Measurements from ENCODE around the gene TAT. TPM values are rescaled to one million over a fixed set of nuclear protein-coding genes. Genes with fewer than 3 reads are reported as not detected.

TAT gene
- not detected in 2 replicates for polyA plus RNA-seq

GRCh38 chr16:71576971-71577370 is at the start of gene TAT:
TSS of gene TAT (minus strand) at chr16:71577092. CDS start at chr16:71576415, 677 bp downstream.

GRCh38 chr16:71626018-71626857 is 49.3 kb upstream of the TAT start, which contains the start of gene MARVELD3:
TSS of gene MARVELD3 (plus strand) at chr16:71626184. CDS start at chr16:71626230, 46 bp downstream.

GRCh38 chr16:71526111-71526631 is 50.7 kb downstream of the TAT start, which contains the start of gene CHST4:
TSS of gene CHST4 (plus strand) at chr16:71526426. CDS start at chr16:71536678, 10,252 bp downstream.

Other genes starting within 250 kb of the TAT start
- gene CALB2, start 218.4 kb downstream of the TAT start, polyA plus RNA-seq = 2.9 and 5.8 TPM in 2 replicates
- gene TLE7, start 135.0 kb downstream of the TAT start, polyA plus RNA-seq = not detected in 2 replicates
- gene ZNF23, start 114.8 kb downstream of the TAT start, polyA plus RNA-seq = 20.5 and 37.4 TPM in 2 replicates
- 1.6 TPM in 2 replicates for gene ZNF19, start 87.8 kb downstream of the TAT start, polyA plus RNA-seq
- gene CHST4, start 50.7 kb downstream of the TAT start, polyA plus RNA-seq = not detected in 2 replicates
- gene MARVELD3, start 49.1 kb upstream of the TAT start, polyA plus RNA-seq = 0.08 and 0.88 TPM in 2 replicates
- gene PHLPP2, start 147.6 kb upstream of the TAT start, polyA plus RNA-seq = 5.5 and 5.6 TPM in 2 replicates
- gene AP1G1, start 231.7 kb upstream of the TAT start, polyA plus RNA-seq = 23.1 and 34.5 TPM in 2 replicates

Data from Purkinje cell (primary cell).